HG02884 (cell line): ENCODE data around the gene AOAH.

Experiments used
- ATAC-seq: cut with Tn5 transposase; IDR thresholded peaks from one replicate; pipeline ENCODE4 v1.9.1; 2021; ENCODE audit warnings: mild to moderate bottlenecking, moderate library complexity; ENCODE audit not compliant: unreplicated experiment

Gene AOAH

GRCh38 chr7:36638140-36638539 lies 86.2 kb downstream of the AOAH start:
- no peak for ATAC-seq

- no peak for ATAC-seq
Measured at GRCh38 chr7:36637417-36637816, 86.9 kb downstream of the AOAH start.

GRCh38 chr7:36636126-36636525 lies 88.2 kb downstream of the AOAH start:
- ATAC-seq, result no peak

- no peak for ATAC-seq
Measured at GRCh38 chr7:36635091-36635490, 89.2 kb downstream of the AOAH start.

GRCh38 chr7:36633377-36633776 lies 90.9 kb downstream of the AOAH start:
- ATAC-seq, result no peak

- ATAC-seq, result no peak
Measured at GRCh38 chr7:36630112-36630650, 94.1 kb downstream of the AOAH start.

- ATAC-seq, result no peak
Measured at GRCh38 chr7:36629351-36629750, 94.9 kb downstream of the AOAH start.

GRCh38 chr7:36627836-36628235 lies 96.5 kb downstream of the AOAH start:
- no peak for ATAC-seq

GRCh38 chr7:36626111-36626510 lies 98.2 kb downstream of the AOAH start:
- no peak for ATAC-seq

GRCh38 chr7:36625247-36625646 lies 99.0 kb downstream of the AOAH start:
- ATAC-seq, result no peak

- ATAC-seq, result no peak
Measured at GRCh38 chr7:36623247-36623646, 101.0 kb downstream of the AOAH start.

- no peak for ATAC-seq
Measured at GRCh38 chr7:36621396-36621795, 102.9 kb downstream of the AOAH start.

GRCh38 chr7:36620166-36620708 lies 104.1 kb downstream of the AOAH start:
- ATAC-seq, result no peak

- no peak for ATAC-seq
Measured at GRCh38 chr7:36617408-36617807, 106.9 kb downstream of the AOAH start.

GRCh38 chr7:36615852-36616540 lies 108.3 kb downstream of the AOAH start:
- ATAC-seq, result no peak

- no peak for ATAC-seq
Measured at GRCh38 chr7:36614959-36615358, 109.3 kb downstream of the AOAH start.

- ATAC-seq, result no peak
Measured at GRCh38 chr7:36613031-36613614, 111.2 kb downstream of the AOAH start.

- ATAC-seq, result no peak
Measured at GRCh38 chr7:36611703-36612102, 112.6 kb downstream of the AOAH start.

GRCh38 chr7:36607721-36608095 lies 116.6 kb downstream of the AOAH start:
- ATAC-seq, result no peak

GRCh38 chr7:36606976-36607720 lies 117.1 kb downstream of the AOAH start:
- ATAC-seq, result no peak

GRCh38 chr7:36606153-36606975 lies 117.9 kb downstream of the AOAH start:
- ATAC-seq, result no peak
